Activated CD4-positive, alpha-beta memory T cell treated with anti-CD3 and anti-CD28 coated beads, Interleukin-2, amount 10 ng/mL, durations not matched to agents 7 days and 5 days (primary cell): Measurements from ENCODE around the gene RFC1. TPM values are rescaled to one million over a fixed set of nuclear protein-coding genes. Genes with fewer than 3 reads are reported as not detected.
"Not testable (repeated sequence)": the region's sequence is repeated elsewhere in the genome, so short reads cannot be mapped to it uniquely, and the experiment has no call there.

ENCODE experiments used
- CTCF ChIA-PET: fragments of 350-600 bp; sonication (Branson Sonifier 250); formaldehyde crosslinking; loops from one replicate; lab custom pipeline; 2021; ENCODE audit warnings: antibody characterized with exemption, inconsistent platforms; lab: Charles Lee
- POLR2A ChIA-PET: fragments of 350-600 bp; sonication (Branson Sonifier 250); formaldehyde crosslinking; loops from one replicate; lab custom pipeline; 2021; ENCODE audit warnings: antibody characterized with exemption; lab: Charles Lee
- DNase-seq: peaks from one replicate; pipeline ENCODE4 v3.0.0-alpha.2; 2020
- H3K27ac Mint-ChIP-seq: one replicate; pipeline ENCODE4 v1.8.0; 2021; ENCODE audit warnings: mild to moderate bottlenecking, mixed read lengths
- H3K27me3 Mint-ChIP-seq: one replicate; pipeline ENCODE4 v1.8.0; 2021; ENCODE audit warnings: mixed read lengths
- H3K36me3 Mint-ChIP-seq: one replicate; pipeline ENCODE4 v1.8.0; 2021; ENCODE audit warnings: low read depth, mixed read lengths
- H3K4me1 Mint-ChIP-seq: one replicate; pipeline ENCODE4 v1.8.0; 2021; ENCODE audit warnings: mixed read lengths
- H3K4me3 Mint-ChIP-seq: one replicate; pipeline ENCODE4 v1.8.0; 2021; ENCODE audit warnings: mild to moderate bottlenecking, mixed read lengths
- H3K9me3 Mint-ChIP-seq: one replicate; pipeline ENCODE4 v1.8.0; 2021; ENCODE audit warnings: mixed read lengths
- total RNA-seq, 2 experiments: library from RNA; stranded (reverse); gene quantifications; one replicate each; pipeline ENCODE4 v1.2.3, GENCODE V29; 2021

RFC1 gene
- total RNA-seq, 2 experiments from 2014 or later = 72.2 to 72.6 TPM

DNA sequence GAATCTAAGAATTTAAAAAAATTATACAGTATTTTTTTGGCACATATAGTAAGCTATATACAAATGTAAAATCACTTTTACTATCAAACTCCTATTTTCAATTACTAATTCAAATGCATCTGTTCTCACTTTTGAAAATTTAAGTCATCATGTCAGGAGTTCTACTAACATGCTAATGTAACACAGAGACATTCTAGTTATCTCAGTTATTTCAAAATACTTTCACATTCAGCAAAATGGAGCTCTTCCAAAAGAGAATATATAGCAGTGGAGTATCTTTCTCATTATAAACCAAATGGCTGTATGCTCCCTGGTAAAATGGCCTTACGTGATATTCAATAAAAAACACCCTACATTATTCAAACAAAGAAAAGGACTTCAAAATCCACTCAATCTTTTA is 42.3 kb downstream of the RFC1 start:
- Mint-ChIP-seq H3K27ac (no peak overlapping the region), H3K4me3 (no peak overlapping the region), H3K36me3 (peaks cover 67% of the 10 kb centered on the region), H3K4me1 (peaks cover 2% of the 10 kb centered on the region), H3K27me3 (no peaks in the 10 kb centered on the region), H3K9me3 (no peaks in the 10 kb centered on the region)
- no peak for DNase-seq
- ChIA-PET POLR2A (no interaction called here), CTCF (no interaction called here)

DNA sequence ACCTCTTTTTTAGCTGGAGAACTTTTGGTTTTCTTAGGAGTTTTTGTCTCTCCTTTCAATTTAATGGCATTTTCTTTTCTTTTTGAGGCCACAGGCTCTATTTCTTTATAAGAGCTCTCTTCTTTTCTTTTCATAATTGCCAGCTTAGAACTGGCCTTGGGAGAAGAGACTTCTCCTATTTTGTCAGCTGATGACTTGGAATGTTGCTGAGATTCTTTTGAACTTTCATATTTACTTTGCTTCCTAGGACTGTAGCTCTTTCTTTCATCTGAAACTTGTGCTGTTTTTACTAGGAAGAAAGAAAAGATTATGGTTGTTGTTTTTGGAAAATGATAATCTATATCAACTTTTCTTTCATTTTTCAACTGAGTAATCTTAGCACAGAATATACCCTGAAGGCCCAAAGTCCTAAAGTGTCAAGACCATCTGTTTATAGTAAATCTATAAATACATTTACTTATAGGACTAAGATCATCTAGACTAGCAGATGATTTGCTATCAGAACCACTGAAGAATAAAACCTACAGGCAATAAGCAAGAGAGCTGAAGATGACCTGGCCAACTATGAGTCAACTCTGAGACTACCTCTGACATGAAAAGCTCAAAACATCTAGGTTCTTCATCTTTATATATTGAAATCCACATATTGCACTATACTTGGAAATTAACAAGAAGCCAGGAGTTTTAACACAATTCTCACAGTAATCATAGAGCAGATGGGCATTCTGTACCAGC is 45.6 kb downstream of the RFC1 start:
- no peaks in the 10 kb centered on the region for H3K9me3 Mint-ChIP-seq
- no peak for DNase-seq
- H3K4me1 Mint-ChIP-seq = peaks cover 2% of the 10 kb centered on the region
- no peak overlapping the region for H3K27ac Mint-ChIP-seq
- H3K36me3 Mint-ChIP-seq = peaks cover 50% of the 10 kb centered on the region
- ChIA-PET CTCF (interaction anchor here (0.7 to 0.8 kb wide), 2 partner anchors 73 to 564 kb away, joined by 3 read pairs; no protein-coding TSS in a partner anchor), POLR2A (interaction anchor here (0.8 to 2.2 kb wide), 4 partner anchors 11 to 138 kb away, joined by 3 to 5 read pairs (median 4); partner anchors contain the start of genes LIAS, RFC1 and RPL9)
- no peaks in the 10 kb centered on the region for H3K27me3 Mint-ChIP-seq
- no peak overlapping the region for H3K4me3 Mint-ChIP-seq

DNA sequence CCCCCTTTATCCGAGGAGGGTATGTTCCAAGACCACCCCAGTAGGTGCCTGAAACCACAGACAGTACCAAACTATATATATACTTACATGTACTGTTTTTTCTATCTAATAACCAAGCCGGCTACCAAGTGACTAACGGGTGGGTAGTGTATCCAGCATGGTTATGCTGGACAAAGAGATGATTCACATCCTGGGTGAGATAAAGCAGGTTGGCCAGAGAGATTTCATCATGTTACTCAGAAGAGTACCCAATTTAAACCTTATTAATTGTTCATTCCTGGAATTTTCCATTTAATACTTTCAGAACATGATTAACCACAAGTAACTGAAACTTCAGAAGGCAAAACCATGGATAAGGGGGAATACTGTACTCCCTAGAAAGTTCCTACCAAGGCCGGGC is 46.5 kb downstream of the RFC1 start:
- peaks cover 44% of the 10 kb centered on the region for H3K36me3 Mint-ChIP-seq
- no peak overlapping the region for H3K27ac Mint-ChIP-seq
- H3K27me3 Mint-ChIP-seq = no peaks in the 10 kb centered on the region
- DNase-seq = no peak
- H3K4me1 Mint-ChIP-seq = peaks cover 2% of the 10 kb centered on the region
- ChIA-PET CTCF (no interaction called here), POLR2A (no interaction called here)
- no peaks in the 10 kb centered on the region for H3K9me3 Mint-ChIP-seq
- H3K4me3 Mint-ChIP-seq = no peak overlapping the region

DNA sequence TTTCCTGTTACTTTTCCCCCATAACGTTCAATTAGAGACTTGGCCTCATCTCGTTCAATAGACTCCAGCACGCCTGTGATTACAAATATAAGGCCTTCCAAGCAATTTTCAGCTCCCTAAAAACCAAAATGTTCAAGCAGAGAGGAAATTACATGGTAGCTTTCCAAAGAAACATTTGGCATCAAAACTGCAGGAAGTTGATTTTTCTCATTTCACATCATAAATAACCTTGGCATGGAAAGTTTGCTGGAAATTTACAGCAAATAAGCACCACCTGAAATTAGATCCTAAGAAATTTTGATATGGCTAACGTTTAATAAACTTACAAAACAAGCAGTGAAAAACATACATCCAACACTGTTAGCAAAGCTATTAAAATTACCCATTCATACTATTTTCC is 53.3 kb downstream of the RFC1 start:
- H3K36me3 Mint-ChIP-seq = peaks cover 48% of the 10 kb centered on the region
- peaks cover 1% of the 10 kb centered on the region for H3K4me1 Mint-ChIP-seq
- H3K4me3 Mint-ChIP-seq = no peak overlapping the region
- H3K9me3 Mint-ChIP-seq = no peaks in the 10 kb centered on the region
- POLR2A ChIA-PET = interaction anchor here (0.9 kb wide), 1 partner anchor 146 kb away, joined by 3 read pairs; the partner anchor contains the start of genes LIAS and RPL9
- DNase-seq = no peak
- CTCF ChIA-PET = no interaction called here
- H3K27ac Mint-ChIP-seq = no peak overlapping the region
- H3K27me3 Mint-ChIP-seq = no peaks in the 10 kb centered on the region

- POLR2A ChIA-PET = no interaction called here
- H3K9me3 Mint-ChIP-seq = no peaks in the 10 kb centered on the region
- no peak for DNase-seq
- H3K27ac Mint-ChIP-seq = no peak overlapping the region
- peaks cover 6% of the 10 kb centered on the region for H3K4me1 Mint-ChIP-seq
- no peaks in the 10 kb centered on the region for H3K27me3 Mint-ChIP-seq
- CTCF ChIA-PET = no interaction called here
- H3K4me3 Mint-ChIP-seq = no peak overlapping the region
- peaks cover 64% of the 10 kb centered on the region for H3K36me3 Mint-ChIP-seq
Observed at GRCh38 chr4:39308611-39309010, 57.6 kb downstream of the RFC1 start.

DNA sequence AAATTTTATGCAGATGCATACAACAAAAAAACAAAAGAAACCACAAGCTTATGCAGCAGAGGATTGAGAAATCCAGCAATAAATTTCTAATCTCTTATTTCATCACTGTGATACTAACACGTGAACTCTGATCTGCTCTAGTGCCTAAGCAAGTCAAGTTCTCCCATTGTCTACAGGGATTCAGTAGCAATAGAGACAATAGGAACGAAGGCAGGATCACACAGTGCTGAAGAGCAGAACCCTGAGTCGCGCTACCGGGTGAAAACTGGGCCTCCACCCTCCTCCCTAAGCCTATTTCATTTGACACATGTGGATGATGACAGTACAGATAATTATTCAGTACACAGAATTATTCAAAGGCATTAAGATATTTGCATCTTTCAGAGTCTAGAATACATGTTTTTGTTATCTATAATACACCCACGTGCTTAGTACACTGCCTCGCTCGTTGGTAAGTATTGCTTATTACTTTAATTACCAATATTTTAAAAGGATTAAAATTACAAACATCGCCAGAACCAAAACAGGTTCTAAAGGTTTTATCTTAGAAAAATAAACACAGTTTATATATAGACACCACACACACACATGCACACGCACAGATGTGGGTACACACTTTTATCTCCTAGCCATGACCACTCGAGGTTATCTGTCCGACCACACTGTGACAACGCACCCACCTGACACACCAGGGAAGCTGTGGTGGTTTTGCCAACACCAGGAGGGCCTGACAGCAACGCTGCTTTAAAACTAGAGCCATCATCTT is 60.1 kb downstream of the RFC1 start:
- Mint-ChIP-seq H3K4me3 (no peak overlapping the region), H3K9me3 (no peaks in the 10 kb centered on the region), H3K27me3 (no peaks in the 10 kb centered on the region), H3K4me1 (peaks cover 6% of the 10 kb centered on the region), H3K27ac (no peak overlapping the region), H3K36me3 (peaks cover 61% of the 10 kb centered on the region)
- POLR2A ChIA-PET = no interaction called here
- CTCF ChIA-PET = no interaction called here
- no peak for DNase-seq

GRCh38 chr4:39304651-39305050 is 61.5 kb downstream of the RFC1 start:
- POLR2A ChIA-PET = no interaction called here
- Mint-ChIP-seq H3K27ac (no peak overlapping the region), H3K9me3 (no peaks in the 10 kb centered on the region), H3K4me1 (peaks cover 6% of the 10 kb centered on the region), H3K4me3 (no peak overlapping the region), H3K27me3 (no peaks in the 10 kb centered on the region), H3K36me3 (peaks cover 69% of the 10 kb centered on the region)
- no peak for DNase-seq
- CTCF ChIA-PET = no interaction called here

DNA sequence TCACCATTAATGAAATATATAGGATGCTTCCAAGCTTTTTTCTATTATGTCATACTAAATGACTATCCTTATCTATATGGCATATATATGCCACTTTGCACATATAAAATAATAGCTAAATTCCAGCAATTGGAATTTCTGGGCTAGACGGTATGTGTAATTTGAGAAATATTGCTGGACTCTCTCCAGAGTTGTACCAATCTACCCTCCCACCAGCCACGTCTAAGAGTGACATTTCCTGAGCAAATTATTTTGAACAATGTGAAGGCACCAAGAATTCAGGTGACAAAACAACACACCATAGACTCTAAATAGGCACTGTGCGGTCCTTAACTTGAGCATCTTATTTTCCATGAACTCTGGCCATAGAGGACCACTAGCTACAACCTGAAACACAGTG is 62.3 kb downstream of the RFC1 start:
- H3K4me3 Mint-ChIP-seq = no peak overlapping the region
- H3K4me1 Mint-ChIP-seq = peaks cover 6% of the 10 kb centered on the region
- H3K9me3 Mint-ChIP-seq = no peaks in the 10 kb centered on the region
- H3K27me3 Mint-ChIP-seq = no peaks in the 10 kb centered on the region
- ChIA-PET CTCF (interaction anchor here (0.7 kb wide), 1 partner anchor 51 kb away, joined by 3 read pairs; no protein-coding TSS in a partner anchor), POLR2A (no interaction called here)
- H3K36me3 Mint-ChIP-seq = peaks cover 71% of the 10 kb centered on the region
- no peak overlapping the region for H3K27ac Mint-ChIP-seq
- DNase-seq = no peak

- H3K36me3 Mint-ChIP-seq = peaks cover 70% of the 10 kb centered on the region
- H3K27ac Mint-ChIP-seq = no peak overlapping the region
- ChIA-PET POLR2A (no interaction called here), CTCF (interaction anchor here (0.7 kb wide), 1 partner anchor 50 kb away, joined by 3 read pairs; no protein-coding TSS in a partner anchor)
- no peak for DNase-seq
- H3K27me3 Mint-ChIP-seq = no peaks in the 10 kb centered on the region
- H3K4me3 Mint-ChIP-seq = no peak overlapping the region
- no peaks in the 10 kb centered on the region for H3K9me3 Mint-ChIP-seq
- H3K4me1 Mint-ChIP-seq = peaks cover 5% of the 10 kb centered on the region
Observed at GRCh38 chr4:39302901-39303300, 63.3 kb downstream of the RFC1 start.

DNA sequence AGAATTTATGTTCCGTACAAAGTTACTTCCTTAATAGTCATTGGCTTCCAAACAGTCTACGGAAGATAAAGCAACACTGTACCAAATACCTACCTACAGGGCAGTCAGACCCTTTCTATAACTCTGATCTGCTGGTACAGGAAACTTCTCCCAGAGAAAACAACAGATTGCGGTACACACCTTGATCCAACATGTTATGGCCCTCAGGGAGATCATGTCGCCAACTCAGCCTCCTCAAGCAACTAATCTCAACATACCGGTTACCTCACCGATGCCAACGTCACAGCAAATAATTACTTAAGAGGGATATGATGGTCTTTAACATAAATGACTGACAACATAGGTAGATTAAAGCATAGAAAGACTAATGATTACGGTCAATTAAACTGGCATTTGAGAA is 70.4 kb downstream of the RFC1 start:
- ChIA-PET POLR2A (no interaction called here), CTCF (no interaction called here)
- H3K27me3 Mint-ChIP-seq = no peaks in the 10 kb centered on the region
- H3K9me3 Mint-ChIP-seq = no peaks in the 10 kb centered on the region
- no peak overlapping the region for H3K27ac Mint-ChIP-seq
- no peak for DNase-seq
- H3K36me3 Mint-ChIP-seq = peaks cover 79% of the 10 kb centered on the region
- H3K4me1 Mint-ChIP-seq = no peaks in the 10 kb centered on the region
- no peak overlapping the region for H3K4me3 Mint-ChIP-seq

GRCh38 chr4:39292433-39292832 is 73.7 kb downstream of the RFC1 start:
- H3K4me1 Mint-ChIP-seq, H3K9me3 Mint-ChIP-seq, H3K27me3 Mint-ChIP-seq, POLR2A ChIA-PET, DNase-seq, H3K27ac Mint-ChIP-seq, H3K4me3 Mint-ChIP-seq: not testable (repeated sequence)
- CTCF ChIA-PET = interaction anchor here (0.6 kb wide), 1 partner anchor 112 kb away, joined by 3 read pairs; no protein-coding TSS in a partner anchor
- H3K36me3 Mint-ChIP-seq = peaks cover 73% of the 10 kb centered on the region

DNA sequence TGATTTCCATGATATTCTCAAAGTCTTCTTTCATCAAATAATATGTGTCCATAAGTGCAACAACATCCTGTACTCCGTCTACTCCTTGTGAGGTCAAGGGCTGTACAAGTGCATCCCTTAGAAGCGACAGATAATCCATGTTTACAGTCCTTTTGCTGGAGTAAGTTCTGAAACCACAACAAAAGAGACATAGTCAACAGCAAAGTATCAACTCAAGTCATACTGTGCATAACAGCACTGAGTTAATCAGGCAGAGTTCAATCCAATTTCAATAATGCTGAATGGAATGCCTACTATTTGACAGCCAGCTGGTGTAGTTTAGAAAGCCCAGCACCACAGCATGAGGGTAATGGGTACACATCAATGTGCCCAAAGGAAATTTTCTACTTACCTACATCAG is 74.5 kb downstream of the RFC1 start:
- Mint-ChIP-seq H3K9me3 (no peaks in the 10 kb centered on the region), H3K4me3 (no peak overlapping the region), H3K36me3 (peaks cover 79% of the 10 kb centered on the region), H3K27ac (no peak overlapping the region), H3K4me1 (peaks cover 8% of the 10 kb centered on the region), H3K27me3 (no peaks in the 10 kb centered on the region)
- CTCF ChIA-PET = interaction anchor here (0.6 kb wide), 1 partner anchor 113 kb away, joined by 3 read pairs; no protein-coding TSS in a partner anchor
- no peak for DNase-seq
- POLR2A ChIA-PET = no interaction called here

GRCh38 chr4:39287223-39287622 is 78.9 kb downstream of the RFC1 start:
- Mint-ChIP-seq H3K9me3 (no peaks in the 10 kb centered on the region), H3K4me1 (peaks cover 22% of the 10 kb centered on the region), H3K36me3 (peaks cover 68% of the 10 kb centered on the region), H3K4me3 (no peak overlapping the region), H3K27ac (no peak overlapping the region), H3K27me3 (no peaks in the 10 kb centered on the region)
- CTCF ChIA-PET = no interaction called here
- no peak for DNase-seq
- POLR2A ChIA-PET = no interaction called here
